GM12878 (cell line): ENCODE results near the gene ATXN1. TPM values are rescaled to one million over a fixed set of nuclear protein-coding genes. Genes with fewer than 3 reads are reported as not detected.

ENCODE experiments used
- ATAC-seq: fragments of 200-7000 bp; cut with Tn5 transposase; 3 replicates; pipeline ENCODE4 v1.9.1; 2020; ENCODE audit warnings: mild to moderate bottlenecking, moderate library complexity
- BruUV-seq: library from RNA; stranded (reverse); fragments of 400-500 nt; replicated peaks from 2 replicates; lab custom pipeline; 2021; lab: Mats Ljungman, UMichigan
- CTCF ChIA-PET: fragments of 300-600 bp; sonication (Branson Sonifier 250); formaldehyde crosslinking; extraction: SDS; loops from one replicate; lab custom pipeline; 2021; ENCODE audit warnings: inconsistent platforms; lab: Yijun Ruan, JAX
- POLR2A ChIA-PET: fragments of 350-600 bp; formaldehyde crosslinking; extraction: SDS; loops from one replicate; lab custom pipeline; 2021; ENCODE audit warnings: inconsistent platforms; lab: Charles Lee
- RAD21 ChIA-PET: fragments of 300-600 bp; sonication (Branson Sonifier 250); formaldehyde crosslinking; loops from one replicate; lab custom pipeline; 2023; ENCODE audit warnings: antibody characterized with exemption; ENCODE audit not compliant: unreplicated experiment; lab: Charles Lee
- SMC1A ChIA-PET: fragments of 300-600 bp; sonication (Branson Sonifier 250); formaldehyde crosslinking; loops from one replicate; lab custom pipeline; 2023; ENCODE audit not compliant: unreplicated experiment, uncharacterized antibody; lab: Charles Lee
- DNase-seq: peaks from one replicate; pipeline ENCODE4 v3.0.0-alpha.2; 2011; ENCODE audit warnings: low read depth, low spot score
- FAIRE-seq: peaks from 3 replicates; lab custom pipeline; 2011; peaks lifted over from hg19 to GRCh38; lab: Jason Lieb, UNC
- H2AFZ ChIP-seq: 2 replicates; pipeline ENCODE4 v1.6.0; 2011; ENCODE audit warnings: low read depth, low read length, control low read depth; ENCODE audit not compliant: control insufficient read depth
- H3K27ac ChIP-seq: 2 replicates; pipeline ENCODE4 v1.5.1; 2011; ENCODE audit warnings: control low read depth; ENCODE audit not compliant: control insufficient read depth, insufficient read depth
- H3K27me3 ChIP-seq, 2 experiments: replicated peaks in 1 of 2; 2 replicates each; pipeline versions ENCODE4 v1.6.0 to v1.6.1; 2011; ENCODE audit warnings: low read length in 1 of 2; ENCODE audit not compliant: control insufficient read depth in 2 of 2, insufficient read depth in 2 of 2
- H3K36me3 ChIP-seq, 2 experiments: 2 replicates each; pipeline ENCODE4 v1.5.1; 2011; ENCODE audit warnings: low read length in 1 of 2; ENCODE audit not compliant: control insufficient read depth in 2 of 2, insufficient read depth in 2 of 2
- H3K4me1 ChIP-seq: 2 replicates; pipeline ENCODE4 v1.6.1; 2011; ENCODE audit warnings: mild to moderate bottlenecking, low read length, moderate library complexity, mixed read lengths; ENCODE audit not compliant: control insufficient read depth, insufficient read depth
- H3K4me2 ChIP-seq: 2 replicates; pipeline ENCODE4 v1.6.0; 2011; ENCODE audit warnings: control low read depth; ENCODE audit not compliant: control insufficient read depth, insufficient read depth
- H3K4me3 ChIP-seq: fragments of 200-600 bp; sonication (generic); 2 replicates; pipeline ENCODE4 v1.5.1; 2016
- H3K79me2 ChIP-seq: 2 replicates; pipeline ENCODE4 v1.6.0; 2011; ENCODE audit warnings: low read length; ENCODE audit not compliant: control insufficient read depth, insufficient read depth
- H3K9ac ChIP-seq: 2 replicates; pipeline ENCODE4 v1.8.0; 2011; ENCODE audit warnings: low read length, control low read depth, mixed read lengths; ENCODE audit not compliant: control insufficient read depth, insufficient read depth
- H3K9me3 ChIP-seq: replicated peaks from 3 replicates; pipeline ENCODE4 v1.5.1; 2011; ENCODE audit warnings: mild to moderate bottlenecking, low read length; ENCODE audit not compliant: control insufficient read depth, insufficient read depth
- H4K20me1 ChIP-seq: 2 replicates; pipeline ENCODE4 v1.6.0; 2011; ENCODE audit not compliant: control insufficient read depth, insufficient read depth
- CREM ChIP-seq: IDR thresholded peaks from 2 replicates; pipeline ENCODE4 v1.6.1; 2014; ENCODE audit warnings: antibody characterized with exemption, low read depth
- IRF4 ChIP-seq: IDR thresholded peaks from 2 replicates; pipeline ENCODE4 v1.6.1; 2011; ENCODE audit warnings: low read depth, low read length
- KAT2A ChIP-seq: conservative IDR thresholded peaks from 2 replicates; pipeline ENCODE4 v1.6.1; 2011; ENCODE audit warnings: low read depth, low read length; ENCODE audit not compliant: control insufficient read depth
- MEF2B ChIP-seq: fragments of 450-650 bp; IDR thresholded peaks from 2 replicates; pipeline ENCODE4 v1.6.1; 2018; ENCODE audit warnings: mild to moderate bottlenecking, moderate library complexity; ENCODE audit not compliant: partially characterized antibody, poor library complexity, severe bottlenecking
- NKRF ChIP-seq: fragments of 450-650 bp; conservative IDR thresholded peaks from 2 replicates; pipeline ENCODE4 v1.6.1; 2017; ENCODE audit warnings: mild to moderate bottlenecking, moderate library complexity
- WGBS: methylation state at CpG from one replicate; pipeline ENCODE4 v1.1.6; 2016; ENCODE audit warnings: low lambda C conversion rate; ENCODE audit not compliant: insufficient replicate concordance, insufficient coverage; ENCODE audit errors: missing lambda C conversion rate; 5-methylcytosine and 5-hydroxymethylcytosine counted together
- in situ Hi-C: fragments of 300-500 bp; cut with MboI; formaldehyde crosslinking; loops from 9 replicates; pipeline ENCODE4 v1.14.3; 2018; ENCODE audit warnings: mixed read lengths
- intact Hi-C: fragments of 100-400 bp; cut with micrococcal nuclease; formaldehyde crosslinking; loops from one replicate; pipeline ENCODE4 v1.14.2; 2022; ENCODE audit not compliant: unreplicated experiment
- polyA plus RNA-seq, 11 experiments: library from polyadenylated mRNA; depleted of rRNA in 4 of 11; unstranded in 6 of 11; stranded (reverse) in 5 of 11; fragments of >200 nt; fragmentation: Nextera tagmentation in 4 of 11; fragmentation: Illumina TruSeq in 1 of 11; extraction: Ambion mirVana in 4 of 11; extraction: Trizol in 1 of 11; gene quantifications; 1 replicate in 1 of 11; 2 replicates in 10 of 11; pipeline versions ENCODE4 v1.2.1 to v1.2.3, GENCODE V29; 2011 to 2016; ENCODE audit warnings: inconsistent platforms in 2 of 11, missing spikeins in 2 of 11, low read depth in 1 of 11
- total RNA-seq, 4 experiments: library from RNA; depleted of rRNA in 3 of 4; stranded (reverse); fragments of >200 nt in 3 of 4; fragmentation: Illumina TruSeq in 1 of 4; extraction: Trizol in 1 of 4; gene quantifications; 2 replicates each; pipeline versions ENCODE4 v1.2.1 to v1.2.3, GENCODE V29; 2013 to 2021

Gene ATXN1
- total and polyA plus RNA-seq, 10 of the 15 experiments (the other 5 are each of a cell fraction or from before 2014, with no cell fraction given) = 12.2 to 51.2 (median 20.5) TPM

DNA sequence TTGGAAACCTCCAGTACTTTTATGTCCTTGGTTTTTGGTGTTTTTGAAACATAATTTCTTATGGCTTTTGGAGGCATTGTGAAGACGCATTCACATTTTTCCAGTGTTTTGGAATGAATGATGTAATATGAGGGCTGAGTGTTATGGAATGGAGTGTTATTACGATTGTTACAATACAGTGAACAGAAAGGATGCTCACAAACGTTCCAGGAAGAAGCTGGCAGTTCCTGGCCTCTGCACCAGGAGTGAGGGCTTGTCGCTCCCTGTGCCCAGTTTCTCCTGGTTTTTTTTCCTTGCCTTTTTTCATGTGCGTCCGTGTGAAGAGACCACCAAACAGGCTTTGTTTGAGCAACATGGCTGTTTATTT is 502.6 kb downstream of the ATXN1 start:
- H3K27ac ChIP-seq = no peak overlapping the region
- in situ Hi-C loops = no loop called here
- no peaks in the 10 kb centered on the region for H4K20me1 ChIP-seq
- H3K36me3 ChIP-seq = no peaks in the 10 kb centered on the region
- no peaks in the 10 kb centered on the region; a peak in 1 of 4 replicates for H3K27me3 ChIP-seq
- FAIRE-seq (no peak), DNase-seq (no peak), ATAC-seq (no peak)
- no peaks in the 10 kb centered on the region for H3K4me1 ChIP-seq
- CTCF ChIA-PET = no interaction called here
- TF ChIP-seq KAT2A (no peak), IRF4 (no peak)
- H3K4me2 ChIP-seq = no peak overlapping the region
- no peak overlapping the region for H3K9ac ChIP-seq
- 38% methylated on average over 6 of the region's 6 CpGs for WGBS
- no peak overlapping the region for H3K4me3 ChIP-seq
- SMC1A ChIA-PET = interaction anchor here (1.3 kb wide), 1 partner anchor 19 kb away, joined by 4 read pairs; no protein-coding TSS in a partner anchor
- intact Hi-C loops = no loop called here
- no peaks in the 10 kb centered on the region for H3K9me3 ChIP-seq
- H3K79me2 ChIP-seq = no peaks in the 10 kb centered on the region
- no peak overlapping the region for H2AFZ ChIP-seq
- POLR2A ChIA-PET = no interaction called here
- RAD21 ChIA-PET = no interaction called here
- no TSS peak for BruUV-seq

DNA sequence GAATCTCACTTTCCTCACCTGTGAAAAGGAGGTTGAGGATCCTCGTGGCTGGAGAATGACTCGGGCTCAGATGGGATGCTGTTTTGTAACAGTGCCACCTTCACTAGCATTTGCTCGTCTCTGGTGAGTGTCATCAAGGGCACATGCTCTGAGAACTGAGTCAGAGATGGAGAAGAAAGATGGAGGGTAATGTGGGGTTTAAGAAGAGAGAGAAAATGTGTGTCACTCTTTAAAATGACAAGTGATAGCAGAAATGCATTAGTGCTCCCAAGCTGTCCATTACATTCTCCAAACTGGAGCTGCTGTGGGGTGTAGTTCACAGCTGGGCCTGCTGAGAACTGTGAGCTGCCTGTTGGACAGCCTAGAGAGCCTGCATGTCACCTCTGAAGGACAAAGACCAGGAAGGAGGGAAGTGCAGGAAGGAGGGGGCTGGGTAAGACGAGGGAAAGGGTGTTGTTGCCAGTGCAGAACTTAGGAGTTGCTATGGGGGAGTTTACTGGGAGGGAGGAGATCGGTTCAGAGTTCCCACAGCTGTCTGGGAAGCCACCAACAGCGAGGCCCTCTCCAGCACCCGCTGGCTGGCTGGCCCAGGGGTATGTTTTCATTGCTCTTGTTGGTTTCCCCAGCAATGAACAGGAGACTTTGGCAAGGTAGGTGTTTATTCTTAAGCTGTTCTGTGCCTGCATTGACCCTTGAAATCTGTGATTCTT is 503.1 kb downstream of the ATXN1 start:
- POLR2A ChIA-PET = interaction anchor here (0.6 kb wide), 1 partner anchor 122 kb away, joined by 4 read pairs; no protein-coding TSS in a partner anchor
- Histone ChIP-seq H3K27me3 (no peaks in the 10 kb centered on the region; a peak in 1 of 4 replicates), H3K79me2 (no peaks in the 10 kb centered on the region), H3K27ac (no peak overlapping the region), H3K4me3 (no peak overlapping the region)
- RAD21 ChIA-PET = no interaction called here
- FAIRE-seq (no peak), ATAC-seq (no peak)
- SMC1A ChIA-PET = interaction anchor here (1.1 to 1.3 kb wide), 2 partner anchors 18 to 505 kb away, joined by 3 to 4 read pairs; no protein-coding TSS in a partner anchor
- TF ChIP-seq CREM (no peak), NKRF (no peak), MEF2B (no peak)
- TF ChIP-seq, all 136 proteins: peak for 0
- BruUV-seq = no TSS peak
- H3K36me3 ChIP-seq = no peaks in the 10 kb centered on the region
- in situ Hi-C loops = no loop called here
- intact Hi-C loops = no loop called here
- CTCF ChIA-PET = no interaction called here
- H2AFZ ChIP-seq = no peak overlapping the region
- no peak for DNase-seq
- no peaks in the 10 kb centered on the region for H4K20me1 ChIP-seq
- no peak overlapping the region for H3K4me2 ChIP-seq
- 57% methylated on average over 7 of the region's 7 CpGs for WGBS
- no peak overlapping the region for H3K9ac ChIP-seq
- H3K4me1 ChIP-seq = no peaks in the 10 kb centered on the region
- H3K9me3 ChIP-seq = no peaks in the 10 kb centered on the region
